Measurements from ENCODE around the gene ASPDH.
"Not testable (repeated sequence)": the region's sequence is repeated elsewhere in the genome, so short reads cannot be mapped to it uniquely, and the experiment has no call there.

Gene ASPDH

GRCh38 chr19:50547385-50548190, 33.9 kb upstream of the ASPDH start:
- DNase-seq: no peak

GRCh38 chr19:50546527-50547221, 33.0 kb upstream of the ASPDH start:
- DNase-seq: no peak

- DNase-seq: no peak
These were observed 29.2 kb upstream of the ASPDH start for GRCh38 chr19:50542943-50543342.

DNA sequence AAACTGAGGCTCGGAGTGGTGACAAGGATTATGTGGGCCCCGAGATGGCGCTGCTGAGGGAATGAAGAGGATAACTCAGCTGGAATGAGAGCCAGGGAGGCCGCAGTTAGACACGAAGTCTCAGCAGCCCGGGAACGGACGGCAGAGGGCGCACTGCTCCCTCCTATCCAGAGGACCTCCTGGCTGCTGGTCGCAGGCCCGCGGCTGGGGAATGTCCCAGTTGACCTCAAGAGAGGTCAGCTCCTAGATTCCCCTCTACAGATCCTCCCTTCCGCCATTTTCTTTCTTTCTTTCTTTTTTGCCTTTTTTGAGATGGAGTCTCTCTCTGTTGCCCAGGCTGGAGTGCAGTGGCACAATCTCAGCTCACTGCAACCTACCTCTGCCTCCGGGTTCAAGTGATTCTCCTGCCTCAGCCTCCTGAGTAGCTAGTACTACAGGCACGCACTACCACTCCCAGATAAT, 24.1 kb upstream of the ASPDH start:
- DNase-seq: peak in 1 of 2 experiments; percentile 72

DNA sequence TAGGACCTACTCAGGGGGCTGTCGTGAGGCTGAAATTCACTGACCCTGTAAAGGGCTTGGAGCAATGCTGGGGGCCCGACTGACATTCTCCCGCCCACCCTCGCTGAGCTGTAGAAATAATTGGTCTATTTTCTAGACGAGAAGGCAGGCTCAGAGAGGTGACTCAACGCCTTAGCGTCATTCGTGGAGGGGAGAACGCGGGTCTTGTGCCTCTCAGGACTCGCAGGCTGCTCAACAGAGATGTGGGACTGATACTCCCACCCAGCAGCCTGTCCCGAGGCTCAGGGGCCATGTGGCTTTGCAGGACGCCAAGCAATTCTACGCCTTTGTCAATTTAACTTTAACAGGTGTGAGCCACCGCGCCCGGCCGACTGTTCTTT, 23.6 kb upstream of the ASPDH start:
- DNase-seq: no peak

GRCh38 chr19:50536662-50537305, 23.1 kb upstream of the ASPDH start:
- DNase-seq: no peak

DNA sequence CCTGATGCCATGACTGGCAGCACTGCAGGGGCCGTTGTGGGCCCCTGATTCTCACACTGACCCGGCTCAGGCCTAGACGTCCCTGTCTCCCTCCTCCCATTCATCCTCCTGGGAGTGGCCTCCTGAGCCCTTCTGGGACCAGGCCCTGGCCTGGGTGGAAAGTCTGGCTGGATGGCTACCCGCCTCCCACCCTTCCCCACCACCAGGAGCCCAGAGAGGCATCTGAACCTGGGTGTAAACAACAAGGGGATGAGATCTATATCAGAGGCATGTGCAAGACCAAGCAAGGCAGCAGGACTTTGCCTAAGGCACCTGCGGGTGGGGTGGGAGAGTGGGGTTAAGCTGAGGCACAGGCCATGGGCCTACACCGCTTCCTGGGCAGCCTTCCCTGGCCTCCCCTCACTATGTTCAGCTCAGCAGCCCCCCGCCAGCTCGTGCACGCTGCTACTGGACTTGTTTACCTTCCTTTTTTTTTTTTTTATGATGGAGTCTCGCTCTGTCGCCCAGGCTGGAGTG, 22.0 kb upstream of the ASPDH start:
- DNase-seq: no peak

DNA sequence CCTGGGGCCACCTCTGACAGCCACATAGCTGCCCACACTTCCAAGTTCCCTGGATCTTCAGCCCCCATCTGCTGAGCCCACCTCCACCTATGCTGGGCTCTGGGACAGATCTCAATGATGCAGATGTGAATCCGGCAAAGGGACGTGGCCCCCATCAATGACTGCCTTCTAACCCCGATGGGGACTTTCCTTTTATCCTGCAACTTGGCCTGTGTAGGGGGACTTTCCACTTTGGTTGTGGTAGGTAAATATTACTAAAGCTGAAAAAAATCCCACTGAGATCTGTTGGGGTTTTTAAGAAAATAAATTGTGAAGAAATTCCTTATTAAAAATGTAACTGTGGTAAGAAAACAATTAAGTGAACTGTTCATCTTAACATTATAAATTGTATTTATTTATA, 20.8 kb upstream of the ASPDH start:
- no peak for DNase-seq

- no peak for DNase-seq
These were observed 19.2 kb upstream of the ASPDH start for GRCh38 chr19:50532952-50533351.

GRCh38 chr19:50531171-50531612, 17.5 kb upstream of the ASPDH start:
- DNase-seq: no peak

DNA sequence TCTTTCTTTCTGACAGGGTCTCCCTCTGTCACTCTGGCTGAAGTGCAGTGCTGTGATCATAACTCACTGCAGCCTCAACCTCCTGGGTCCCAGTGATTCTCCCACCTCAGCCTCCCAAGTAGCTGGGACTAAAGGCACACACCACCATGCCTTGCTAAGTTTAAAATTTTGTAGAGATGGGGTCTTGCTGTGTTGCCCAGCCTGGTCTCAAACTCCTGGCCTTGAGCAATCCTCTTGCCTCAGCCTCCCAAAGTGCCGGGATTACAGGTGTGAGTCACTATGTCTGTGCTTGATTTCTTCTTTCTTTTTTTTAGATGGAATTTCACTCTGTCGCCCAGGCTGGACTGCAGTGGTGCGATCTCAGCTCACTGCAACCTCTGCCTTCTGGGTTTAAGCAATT, 14.3 kb upstream of the ASPDH start:
- DNase-seq: not testable (repeated sequence)

DNA sequence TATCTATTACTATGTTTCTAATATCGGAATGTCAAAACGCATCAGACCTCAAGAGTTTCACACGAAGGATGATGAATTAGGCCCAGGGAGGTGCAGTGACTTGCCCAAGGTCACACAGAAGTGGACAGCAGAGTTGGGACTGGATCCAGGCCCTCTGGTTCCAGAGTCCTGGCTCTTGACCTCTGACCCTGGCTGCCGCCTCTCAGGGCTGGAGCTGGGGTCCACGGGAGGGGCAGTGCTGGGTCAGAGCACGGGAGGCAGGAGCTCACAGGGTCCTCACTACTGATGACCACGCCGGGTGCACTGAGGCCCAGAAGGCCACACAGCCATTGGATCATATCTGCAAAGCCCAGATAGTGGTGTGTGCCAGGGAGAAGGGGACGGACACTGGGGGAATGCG, 9.2 kb upstream of the ASPDH start:
- no peak for DNase-seq

DNA sequence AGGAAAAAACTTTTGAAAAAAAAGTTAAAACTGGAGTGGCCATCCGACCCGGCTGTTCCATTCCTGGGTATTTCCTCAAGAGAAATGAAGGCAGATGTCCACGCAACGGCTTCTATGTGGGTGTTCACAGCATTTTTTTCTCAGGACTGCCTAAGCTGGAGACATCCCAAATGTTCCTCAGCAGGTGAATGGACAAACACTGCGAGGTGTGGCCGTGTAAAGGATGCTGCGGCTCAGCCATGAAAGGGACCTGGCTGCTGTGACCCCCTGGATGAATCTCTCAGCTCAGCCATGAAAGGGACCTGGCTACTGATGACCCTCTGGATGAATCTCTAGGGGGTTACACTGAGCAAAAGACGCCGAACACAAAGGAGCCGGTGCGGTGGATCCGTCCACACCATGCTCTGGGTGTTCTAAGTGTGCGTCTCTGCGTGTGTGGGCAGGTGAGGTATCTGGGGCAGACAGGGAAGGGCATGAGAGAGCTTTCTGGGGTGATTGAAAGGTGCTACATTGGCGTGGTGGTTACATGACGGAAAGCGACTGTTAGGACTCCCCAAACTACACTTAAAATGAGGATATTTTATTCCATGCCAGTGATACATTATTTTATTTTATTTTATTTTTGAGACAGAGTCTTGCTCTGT, 7.2 kb upstream of the ASPDH start:
- DNase-seq: no peak

DNA sequence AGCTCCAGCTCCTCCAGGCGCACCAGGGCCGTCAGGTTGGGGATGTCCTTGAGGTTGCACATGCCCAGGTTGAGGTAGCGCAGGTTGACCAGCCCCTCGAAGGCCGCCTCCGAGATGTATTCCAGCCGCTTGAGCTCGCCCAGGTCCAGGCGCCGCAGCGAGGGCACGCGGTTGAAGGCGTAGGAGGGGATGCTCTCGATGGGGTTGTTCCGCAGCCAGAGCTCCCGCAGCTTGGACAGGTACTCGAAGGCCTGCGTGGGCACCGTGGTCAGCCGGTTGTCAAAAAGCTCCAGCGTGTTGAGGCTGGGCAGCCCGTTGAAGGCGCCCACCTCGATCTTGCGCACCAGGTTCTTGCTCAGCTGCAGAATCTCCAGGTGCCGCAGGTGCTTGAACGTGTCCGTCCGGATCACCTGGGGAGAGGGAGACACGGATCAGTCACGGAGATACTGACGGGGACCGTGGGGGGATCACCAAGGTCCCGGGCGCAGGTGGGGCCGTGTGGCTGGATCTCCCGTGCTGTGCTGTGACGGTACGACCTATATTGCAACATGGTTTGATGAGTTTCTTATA, 5.4 kb upstream of the ASPDH start:
- DNase-seq: no peak

DNA sequence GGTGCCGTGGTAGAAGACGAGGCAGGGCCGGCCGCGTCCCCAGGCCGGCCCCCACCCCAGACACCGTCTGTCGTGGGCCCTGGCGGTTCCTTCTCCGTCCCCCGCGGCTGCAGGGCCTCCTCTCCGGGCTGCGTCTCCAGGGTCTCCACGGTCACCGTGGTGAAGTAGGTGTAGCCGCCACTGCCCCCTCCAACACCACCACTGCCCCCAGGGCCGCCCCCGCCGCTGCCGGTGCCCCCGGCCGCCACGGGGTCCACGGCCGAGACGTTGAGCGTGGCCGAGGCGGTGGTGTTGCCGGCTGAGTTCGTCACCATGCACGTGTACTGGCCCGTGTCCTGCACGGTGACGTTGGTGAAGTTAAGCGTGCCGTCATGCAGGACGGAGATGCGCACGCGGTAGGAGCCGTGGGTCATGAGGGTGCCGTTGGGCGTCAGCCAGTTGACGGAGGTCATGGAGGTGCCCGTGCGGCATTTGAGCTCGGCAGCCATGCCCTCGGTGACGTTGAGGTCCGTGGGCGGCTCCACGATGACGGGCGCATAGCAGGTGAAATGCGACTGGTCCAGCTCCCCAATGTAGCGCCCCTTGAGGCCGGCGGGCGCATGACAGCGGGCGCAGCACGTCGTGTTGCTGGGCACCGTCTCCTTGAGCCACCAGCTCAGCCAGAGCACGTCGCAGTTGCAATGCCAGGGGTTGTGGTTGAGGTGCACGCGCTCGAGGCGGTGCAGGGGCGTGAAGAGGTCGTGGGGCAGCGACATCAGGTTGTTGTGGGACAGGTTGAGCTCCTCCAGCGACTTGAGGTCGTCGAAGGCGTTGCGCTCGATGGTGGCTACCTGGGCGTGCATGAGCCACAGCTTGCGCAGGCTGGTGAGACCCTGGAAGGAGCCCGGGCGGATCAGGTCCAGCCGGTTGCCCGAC, 4.6 kb upstream of the ASPDH start:
- no peak for DNase-seq

- DNase-seq: no peak
These were observed 4.0 kb upstream of the ASPDH start for GRCh38 chr19:50517704-50518075.

GRCh38 chr19:50516964-50517703, 3.4 kb upstream of the ASPDH start:
- no peak for DNase-seq

- DNase-seq: no peak
These were observed 2.7 kb upstream of the ASPDH start for GRCh38 chr19:50516456-50516855.

DNA sequence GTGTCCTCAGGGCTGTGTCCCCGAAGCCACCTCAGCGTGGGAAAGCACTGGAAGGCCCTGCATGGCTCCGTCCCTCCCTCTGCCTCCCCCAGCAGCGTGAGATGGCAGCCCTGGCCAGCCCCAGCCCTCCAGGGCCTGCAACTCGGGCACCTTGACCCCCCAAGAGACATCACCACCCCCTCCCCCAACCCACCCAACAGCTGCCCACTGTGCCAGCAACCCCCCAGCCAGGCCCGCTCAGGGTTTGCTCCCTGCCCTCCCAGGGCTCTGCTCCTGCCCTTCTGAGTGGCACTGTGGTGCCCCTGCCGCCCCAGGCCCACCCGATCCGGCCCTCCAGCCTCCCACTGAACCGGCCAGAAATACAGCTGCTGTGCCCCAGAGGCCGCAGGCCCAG, 1.5 kb upstream of the ASPDH start:
- no peak for DNase-seq

DNA sequence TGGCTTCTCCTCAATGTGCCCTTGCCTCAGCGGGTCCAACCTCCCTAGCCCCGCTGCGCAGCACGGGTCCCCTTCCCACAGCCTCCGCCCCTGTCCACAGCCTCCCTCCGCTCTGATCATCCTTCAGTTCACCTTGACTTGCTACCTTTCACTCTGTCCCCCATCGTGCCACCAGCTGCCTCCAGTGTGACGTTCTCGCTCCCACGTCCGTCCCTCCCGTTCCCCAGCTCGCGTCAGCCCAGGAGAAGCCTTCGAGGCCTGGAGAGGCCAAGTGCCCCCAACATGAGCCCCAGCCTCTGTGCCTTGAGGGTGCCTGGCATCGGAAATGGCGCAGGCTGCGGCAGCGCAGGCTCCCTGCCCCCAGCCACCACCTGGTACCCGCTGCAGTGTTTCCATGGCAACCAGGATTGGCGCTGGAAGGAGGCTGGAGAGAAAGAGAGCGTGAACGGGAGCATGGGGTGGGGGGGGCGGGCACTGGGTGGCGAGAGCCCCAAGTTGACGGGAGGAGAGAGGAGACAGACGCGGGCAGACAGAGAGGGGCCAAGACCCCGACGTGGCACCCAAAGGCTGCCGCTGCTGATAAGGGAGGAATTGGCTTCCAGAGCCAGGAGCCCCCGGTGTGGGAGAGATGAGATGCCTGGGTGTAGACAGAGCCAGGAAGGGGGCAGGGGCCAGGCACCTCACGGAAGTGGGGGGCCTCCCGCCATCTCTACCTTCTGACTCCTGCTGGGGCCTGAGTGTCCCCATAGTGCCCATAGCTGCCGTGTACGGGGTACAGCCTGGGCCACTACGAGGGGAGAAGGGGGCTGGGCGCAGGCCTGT, 844 bp upstream of the ASPDH start:
- no peak for DNase-seq

Measured in SW 1271 (cell line).